RPMI8226 (cell line): ENCODE data around the gene ZNF133.

Source experiments
- DNase-seq: peaks from one replicate; pipeline ENCODE4 v3.0.0-alpha.2; 2015

The ZNF133 gene

DNA sequence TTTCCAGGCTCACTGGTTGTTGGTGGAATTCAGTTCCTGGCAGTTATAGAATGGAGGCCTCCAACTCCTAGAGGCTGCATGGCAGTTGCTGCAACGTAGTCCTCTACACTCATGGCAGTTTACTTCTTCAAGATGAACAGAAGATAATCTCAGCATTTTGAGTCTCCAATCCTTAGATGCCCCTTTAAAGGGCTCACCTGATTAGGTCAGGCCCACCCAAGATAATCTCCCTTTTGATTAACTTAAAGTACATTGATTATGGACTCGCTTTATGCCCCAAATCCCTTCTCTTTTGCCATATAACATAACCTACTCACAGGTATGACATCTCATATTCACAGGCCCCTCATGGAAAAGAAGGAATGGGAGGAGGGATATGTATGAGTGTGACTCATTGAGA lies 76.4 kb downstream of the ZNF133 start:
- DNase-seq: no peak
